Lower lobe of right lung (tissue), 2 donors: ENCODE measurements around the gene SLC41A3. TPM values are rescaled to one million over a fixed set of nuclear protein-coding genes. Genes with fewer than 3 reads are reported as not detected.
"Not testable (repeated sequence)": the region's sequence is repeated elsewhere in the genome, so short reads cannot be mapped to it uniquely, and the experiment has no call there.

Experiments
- ATAC-seq, 2 donors: fragments of 200-7000 bp; cut with Tn5 transposase; one replicate each; pipeline ENCODE4 v1.9.1; 2020 to 2022; ENCODE audit warnings: mild to moderate bottlenecking in 2 of 2, moderate library complexity in 2 of 2
- DNase-seq: peaks from one replicate; pipeline ENCODE4 v3.0.0-alpha.2; 2020
- H3K27ac ChIP-seq: fragments of 200-600 bp; one replicate; pipeline ENCODE4 v1.8.0; 2022
- H3K27me3 ChIP-seq: fragments of 200-600 bp; one replicate; pipeline ENCODE4 v1.8.0; 2022; ENCODE audit warnings: low read depth
- H3K36me3 ChIP-seq: fragments of 200-600 bp; one replicate; pipeline ENCODE4 v1.8.0; 2022; ENCODE audit warnings: mild to moderate bottlenecking
- H3K4me1 ChIP-seq: fragments of 200-600 bp; one replicate; pipeline ENCODE4 v1.8.0; 2022
- H3K4me3 ChIP-seq: fragments of 200-600 bp; one replicate; pipeline ENCODE4 v1.8.0; 2022; ENCODE audit warnings: mild to moderate bottlenecking
- H3K9me3 ChIP-seq: fragments of 200-600 bp; one replicate; pipeline ENCODE4 v1.8.0; 2022
- intact Hi-C: fragments of 100-400 bp; cut with DNase I; formaldehyde crosslinking; loops from one replicate; pipeline ENCODE4 v1.11.0; 2022
- total RNA-seq: library from RNA; stranded (reverse); fragmentation: NEBNext Ultra II Directional; extraction: Animal tissue kit (Norgen Biotek cat#: 25700); gene quantifications from one replicate; pipeline ENCODE4 v1.2.1, GENCODE V29; 2021
- TF ChIP-seq, protein P1 (sequence below): fragments of 200-600 bp; IDR thresholded peaks from one replicate; pipeline ENCODE4 v1.8.0; 2022; ENCODE audit warnings: antibody characterized with exemption, mild to moderate bottlenecking
- donor health status: DM: no; HTN: yes; CAD: no; lungs with severe emphysema.

The SLC41A3 gene
- total RNA-seq, 1 donor from 2014 or later: 36.2 TPM

GRCh38 chr3:126050626-126051025 lies 33.3 kb downstream of the SLC41A3 start:
- Histone ChIP-seq H3K4me3 (no peak overlapping the region), H3K4me1 (no peaks in the 10 kb centered on the region), H3K9me3 (no peaks in the 10 kb centered on the region), H3K27ac (no peak overlapping the region), H3K36me3 (no peaks in the 10 kb centered on the region), H3K27me3 (no peaks in the 10 kb centered on the region)
- TF ChIP-seq, protein P1, sequence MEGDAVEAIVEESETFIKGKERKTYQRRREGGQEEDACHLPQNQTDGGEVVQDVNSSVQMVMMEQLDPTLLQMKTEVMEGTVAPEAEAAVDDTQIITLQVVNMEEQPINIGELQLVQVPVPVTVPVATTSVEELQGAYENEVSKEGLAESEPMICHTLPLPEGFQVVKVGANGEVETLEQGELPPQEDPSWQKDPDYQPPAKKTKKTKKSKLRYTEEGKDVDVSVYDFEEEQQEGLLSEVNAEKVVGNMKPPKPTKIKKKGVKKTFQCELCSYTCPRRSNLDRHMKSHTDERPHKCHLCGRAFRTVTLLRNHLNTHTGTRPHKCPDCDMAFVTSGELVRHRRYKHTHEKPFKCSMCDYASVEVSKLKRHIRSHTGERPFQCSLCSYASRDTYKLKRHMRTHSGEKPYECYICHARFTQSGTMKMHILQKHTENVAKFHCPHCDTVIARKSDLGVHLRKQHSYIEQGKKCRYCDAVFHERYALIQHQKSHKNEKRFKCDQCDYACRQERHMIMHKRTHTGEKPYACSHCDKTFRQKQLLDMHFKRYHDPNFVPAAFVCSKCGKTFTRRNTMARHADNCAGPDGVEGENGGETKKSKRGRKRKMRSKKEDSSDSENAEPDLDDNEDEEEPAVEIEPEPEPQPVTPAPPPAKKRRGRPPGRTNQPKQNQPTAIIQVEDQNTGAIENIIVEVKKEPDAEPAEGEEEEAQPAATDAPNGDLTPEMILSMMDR: no peak
- ATAC-seq: no peak
- no peak for DNase-seq
- intact Hi-C loops: no loop called here

GRCh38 chr3:126050050-126050392 lies 33.9 kb downstream of the SLC41A3 start:
- Histone ChIP-seq H3K9me3 (no peaks in the 10 kb centered on the region), H3K27ac (no peak overlapping the region), H3K4me3 (no peak overlapping the region), H3K36me3 (no peaks in the 10 kb centered on the region), H3K27me3 (no peaks in the 10 kb centered on the region), H3K4me1 (no peaks in the 10 kb centered on the region)
- ATAC-seq: no peak
- no peak for DNase-seq
- intact Hi-C loops: no loop called here
- TF ChIP-seq, protein P1: no peak

DNA sequence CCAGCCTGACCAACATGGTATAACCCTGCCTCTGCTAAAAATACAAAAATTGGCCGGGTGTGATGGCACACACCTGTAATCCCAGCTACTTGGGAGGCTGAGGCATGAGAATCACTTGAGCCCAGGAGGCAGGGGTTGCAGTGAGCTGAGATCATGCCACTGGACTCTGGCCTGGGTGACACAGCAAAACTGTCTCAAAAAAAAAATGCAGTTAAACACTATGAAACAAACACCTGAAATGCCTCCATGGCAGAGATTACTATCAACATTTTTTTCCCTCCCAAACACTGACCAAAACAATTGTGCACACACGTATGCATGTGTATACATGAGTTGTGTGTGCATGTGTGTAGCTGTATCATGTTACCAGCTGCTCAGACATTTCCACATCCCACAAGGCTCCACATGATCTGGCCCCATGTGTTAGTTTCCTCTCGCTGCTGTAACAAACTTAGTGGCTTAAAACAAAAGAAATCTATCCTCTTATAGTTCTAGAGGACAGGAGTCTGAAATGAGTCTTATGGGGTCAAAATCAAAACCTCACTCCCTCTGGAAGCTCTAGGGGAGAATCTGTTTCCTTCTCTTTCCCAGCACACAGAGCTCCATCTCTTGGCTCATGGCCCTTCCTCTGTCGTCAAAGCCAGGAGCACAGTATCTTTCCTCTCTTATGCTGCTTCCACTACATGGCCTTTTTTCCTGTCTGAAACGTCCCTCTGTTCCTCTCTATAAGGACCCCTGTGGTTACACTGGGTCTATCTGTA lies 34.5 kb downstream of the SLC41A3 start:
- Histone ChIP-seq H3K4me1 (no peaks in the 10 kb centered on the region), H3K27me3 (no peaks in the 10 kb centered on the region), H3K9me3 (no peaks in the 10 kb centered on the region), H3K36me3 (no peaks in the 10 kb centered on the region), H3K27ac (no peak overlapping the region), H3K4me3 (no peak overlapping the region)
- TF ChIP-seq, protein P1: no peak
- intact Hi-C loops: no loop called here
- ATAC-seq (no peak), DNase-seq (no peak)

DNA sequence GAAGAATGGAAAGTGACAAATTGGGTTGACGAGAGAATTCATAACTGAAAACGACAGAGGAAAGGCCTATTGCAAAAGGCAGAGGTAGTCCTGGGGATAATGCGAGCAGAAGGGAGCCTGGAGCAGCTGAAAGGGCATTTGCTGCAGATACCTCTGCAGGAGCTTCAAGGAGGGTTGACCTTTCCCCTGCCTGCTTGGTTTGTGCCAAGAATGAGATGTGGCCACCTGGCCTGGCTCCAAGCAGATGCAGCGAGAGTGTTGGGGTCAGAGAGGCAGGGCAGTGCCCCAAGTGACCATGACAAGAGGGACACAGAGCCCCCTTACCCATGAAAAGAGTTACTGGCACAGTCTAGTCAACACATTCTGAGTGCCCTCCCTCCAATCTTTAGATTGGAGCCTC lies 43.5 kb downstream of the SLC41A3 start:
- no peaks in the 10 kb centered on the region for H3K9me3 ChIP-seq
- H3K4me3 ChIP-seq: no peak overlapping the region
- intact Hi-C loops: no loop called here
- no peak overlapping the region for H3K27ac ChIP-seq
- no peaks in the 10 kb centered on the region for H3K36me3 ChIP-seq
- DNase-seq (no peak), ATAC-seq (no peak)
- TF ChIP-seq, protein P1: no peak
- no peaks in the 10 kb centered on the region for H3K27me3 ChIP-seq
- H3K4me1 ChIP-seq: no peaks in the 10 kb centered on the region

GRCh38 chr3:126039870-126040269 lies 44.1 kb downstream of the SLC41A3 start:
- intact Hi-C loops: no loop called here

GRCh38 chr3:126038791-126039190 lies 45.1 kb downstream of the SLC41A3 start:
- not testable (repeated sequence) for ATAC-seq

More at GRCh38 chr3:126039870-126040269, 44.1 kb downstream of the SLC41A3 start:
- H3K27me3 ChIP-seq: no peaks in the 10 kb centered on the region
- no peak for DNase-seq
- H3K27ac ChIP-seq: no peak overlapping the region
- no peaks in the 10 kb centered on the region for H3K9me3 ChIP-seq
- no peak overlapping the region for H3K4me3 ChIP-seq
- TF ChIP-seq, protein P1: no peak
- ATAC-seq: no peak
- no peaks in the 10 kb centered on the region for H3K36me3 ChIP-seq
- H3K4me1 ChIP-seq: no peaks in the 10 kb centered on the region

More at GRCh38 chr3:126038791-126039190, 45.1 kb downstream of the SLC41A3 start:
- H3K36me3 ChIP-seq, DNase-seq, H3K27ac ChIP-seq, H3K4me1 ChIP-seq, H3K4me3 ChIP-seq, H3K9me3 ChIP-seq, H3K27me3 ChIP-seq, intact Hi-C loops: not testable (repeated sequence)
